Mucosa of descending colon (tissue), 3 donors: ENCODE measurements around the gene RALGAPA2. TPM values are rescaled to one million over a fixed set of nuclear protein-coding genes. Genes with fewer than 3 reads are reported as not detected.

Experiments
- ATAC-seq: fragments of 200-7000 bp; cut with Tn5 transposase; one replicate; pipeline ENCODE4 v1.9.1; 2020; ENCODE audit warnings: mild to moderate bottlenecking, moderate library complexity
- DNase-seq, 3 donors: peaks; one replicate each; pipeline ENCODE4 v3.0.0-alpha.2; 2020
- H3K36me3 ChIP-seq: fragments of 200-600 bp; one replicate; pipeline ENCODE4 v1.8.0; 2021; ENCODE audit warnings: low read depth, mild to moderate bottlenecking
- H3K4me1 ChIP-seq: fragments of 200-600 bp; one replicate; pipeline ENCODE4 v1.8.0; 2021; ENCODE audit warnings: low read depth, mild to moderate bottlenecking
- H3K4me3 ChIP-seq: fragments of 200-600 bp; one replicate; pipeline ENCODE4 v1.8.0; 2021; ENCODE audit warnings: mild to moderate bottlenecking
- H3K9me3 ChIP-seq: fragments of 200-600 bp; one replicate; pipeline ENCODE4 v1.8.0; 2021; ENCODE audit warnings: mild to moderate bottlenecking
- CTCF ChIP-seq: fragments of 200-600 bp; IDR thresholded peaks from one replicate; pipeline ENCODE4 v1.8.0; 2022; ENCODE audit warnings: antibody characterized with exemption, mild to moderate bottlenecking
- intact Hi-C, 2 donors: fragments of 100-400 bp; cut with DNase I in 1 of 2; cut with micrococcal nuclease in 1 of 2; formaldehyde crosslinking; loops; one replicate each; pipeline versions ENCODE4 v1.11.0 to v1.11.1; 2022; cut with DNase I, micrococcal nuclease
- total RNA-seq, 3 donors: library from RNA; stranded (reverse); fragmentation: NEBNext Ultra II Directional in 2 of 3; extraction: Animal tissue kit (Norgen Biotek cat#: 25700) in 2 of 3; gene quantifications; one replicate each; pipeline versions ENCODE4 v1.2.1 to v1.2.4, GENCODE V29; 2021 to 2023
- donor health status: DM: no; HTN: no; CAD: no; lungs with moderate emphysema.
- donor health status: DM: no; HTN: no; CAD: no.
- donor health status: DM: no; HTN: yes; CAD: no.

The RALGAPA2 gene
- total RNA-seq, 3 donors from 2014 or later = 46.3 to 85.9 (median 66.9) TPM

GRCh38 chr20:20476504-20476903 is 235.9 kb downstream of the RALGAPA2 start:
- intact Hi-C loops = no loop called here
- no peak for DNase-seq
- no peak for TF ChIP-seq CTCF

GRCh38 chr20:20473657-20474056 is 238.8 kb downstream of the RALGAPA2 start:
- DNase-seq (no peak), ATAC-seq (no peak)
- Histone ChIP-seq H3K36me3 (no peaks in the 10 kb centered on the region), H3K9me3 (no peaks in the 10 kb centered on the region), H3K4me1 (no peaks in the 10 kb centered on the region), H3K4me3 (no peak overlapping the region)
- intact Hi-C loops = no loop called here
- TF ChIP-seq CTCF = no peak

More at GRCh38 chr20:20476504-20476903, 235.9 kb downstream of the RALGAPA2 start:
- no peak for ATAC-seq
- Histone ChIP-seq H3K4me3 (no peak overlapping the region), H3K9me3 (no peaks in the 10 kb centered on the region), H3K4me1 (no peaks in the 10 kb centered on the region), H3K36me3 (no peaks in the 10 kb centered on the region)

GRCh38 chr20:20472684-20473274 is 239.7 kb downstream of the RALGAPA2 start:
- TF ChIP-seq CTCF = no peak
- ATAC-seq = no peak
- intact Hi-C loops = no loop called here
- Histone ChIP-seq H3K4me3 (no peak overlapping the region), H3K9me3 (no peaks in the 10 kb centered on the region), H3K36me3 (no peaks in the 10 kb centered on the region), H3K4me1 (no peaks in the 10 kb centered on the region)
- DNase-seq = no peak

- intact Hi-C loops = no loop called here
- ATAC-seq = peak; percentile 32
- Histone ChIP-seq H3K4me1 (no peaks in the 10 kb centered on the region), H3K4me3 (no peak overlapping the region), H3K9me3 (no peaks in the 10 kb centered on the region), H3K36me3 (no peaks in the 10 kb centered on the region)
- DNase-seq = no peak
- TF ChIP-seq CTCF = no peak
Observed at GRCh38 chr20:20466341-20466879, 246.0 kb downstream of the RALGAPA2 start.

GRCh38 chr20:20465252-20465651 is 247.2 kb downstream of the RALGAPA2 start:
- Histone ChIP-seq H3K36me3 (no peaks in the 10 kb centered on the region), H3K4me1 (no peaks in the 10 kb centered on the region), H3K9me3 (no peaks in the 10 kb centered on the region), H3K4me3 (no peak overlapping the region)
- no peak for TF ChIP-seq CTCF
- ATAC-seq (peak; percentile 32), DNase-seq (no peak)
- intact Hi-C loops = no loop called here
